H9 (cell line): ENCODE results near the gene PAGR1. TPM values are rescaled to one million over a fixed set of nuclear protein-coding genes. Genes with fewer than 3 reads are reported as not detected.

ENCODE experiments used
- DNase-seq: peaks from one replicate; pipeline ENCODE4 v3.0.0-alpha.2; 2017
- H2AFZ ChIP-seq: one replicate; pipeline ENCODE4 v1.6.1; 2013; ENCODE audit warnings: mild to moderate bottlenecking, low read length, control low read depth, moderate library complexity
- H2AK5ac ChIP-seq: 2 replicates; pipeline ENCODE4 v1.6.1; 2013; ENCODE audit warnings: low read length, control low read depth, mixed read lengths; ENCODE audit not compliant: insufficient read length
- H2BK120ac ChIP-seq: one replicate; pipeline ENCODE4 v1.6.1; 2013; ENCODE audit warnings: low read depth, mild to moderate bottlenecking, low read length, control low read depth, inconsistent platforms; ENCODE audit not compliant: poor library complexity, severe bottlenecking
- H2BK12ac ChIP-seq: 2 replicates; pipeline ENCODE4 v1.6.1; 2013; ENCODE audit warnings: low read length, control low read depth, mixed read lengths, low read depth; ENCODE audit not compliant: insufficient read length
- H2BK15ac ChIP-seq: 2 replicates; pipeline ENCODE4 v1.6.1; 2013; ENCODE audit warnings: low read depth, low read length, control low read depth
- H2BK20ac ChIP-seq: one replicate; pipeline ENCODE4 v1.6.1; 2013; ENCODE audit warnings: low read depth, mild to moderate bottlenecking, low read length, control low read depth, inconsistent platforms; ENCODE audit not compliant: poor library complexity, severe bottlenecking
- H2BK5ac ChIP-seq: 2 replicates; pipeline ENCODE4 v1.6.1; 2013; ENCODE audit warnings: low read length, control low read depth, mixed read lengths; ENCODE audit not compliant: insufficient read length
- H3K14ac ChIP-seq: 2 replicates; pipeline ENCODE4 v1.6.1; 2013; ENCODE audit warnings: low read length, control low read depth; ENCODE audit not compliant: insufficient read depth
- H3K18ac ChIP-seq: 2 replicates; pipeline ENCODE4 v1.6.1; 2013; ENCODE audit warnings: low read depth, mild to moderate bottlenecking, mixed read lengths, low read length, control low read depth; ENCODE audit not compliant: insufficient read length
- H3K23ac ChIP-seq: 2 replicates; pipeline ENCODE4 v1.6.1; 2013; ENCODE audit warnings: low read length, control low read depth, mixed read lengths, low read depth; ENCODE audit not compliant: insufficient read length
- H3K23me2 ChIP-seq: 2 replicates; pipeline ENCODE4 v1.6.1; 2013; ENCODE audit warnings: low read depth, mild to moderate bottlenecking, mixed read lengths, low read length, control low read depth; ENCODE audit not compliant: insufficient read length, poor library complexity, severe bottlenecking
- H3K27ac ChIP-seq: 2 replicates; pipeline ENCODE4 v1.5.1; 2013; ENCODE audit warnings: low read length, control low read depth, mixed read lengths, low read depth; ENCODE audit not compliant: insufficient read length
- H3K27me3 ChIP-seq: 2 replicates; pipeline ENCODE4 v1.6.1; 2013; ENCODE audit warnings: low read length, control low read depth, inconsistent platforms; ENCODE audit not compliant: insufficient read depth
- H3K4ac ChIP-seq: 2 replicates; pipeline ENCODE4 v1.6.1; 2013; ENCODE audit warnings: low read depth, mild to moderate bottlenecking, control low read depth, inconsistent platforms, low read length, moderate library complexity
- H3K4me1 ChIP-seq: 2 replicates; pipeline ENCODE4 v1.6.1; 2013; ENCODE audit warnings: low read length, control low read depth, inconsistent platforms; ENCODE audit not compliant: insufficient read depth
- H3K4me2 ChIP-seq: 2 replicates; pipeline ENCODE4 v1.6.1; 2013; ENCODE audit warnings: low read length, control low read depth, mixed read lengths; ENCODE audit not compliant: insufficient read length, insufficient read depth
- H3K56ac ChIP-seq: 2 replicates; pipeline ENCODE4 v1.6.1; 2013; ENCODE audit warnings: low read depth, mild to moderate bottlenecking, mixed read lengths, low read length, control low read depth; ENCODE audit not compliant: insufficient read length
- H3K79me1 ChIP-seq: 2 replicates; pipeline ENCODE4 v1.6.1; 2013; ENCODE audit warnings: low read depth, mild to moderate bottlenecking, moderate library complexity, low read length, control low read depth, inconsistent platforms; ENCODE audit not compliant: insufficient read depth, poor library complexity, severe bottlenecking
- H3K79me2 ChIP-seq: 2 replicates; pipeline ENCODE4 v1.6.1; 2013; ENCODE audit warnings: low read length, control low read depth, inconsistent platforms; ENCODE audit not compliant: insufficient read depth
- H3K9ac ChIP-seq: 2 replicates; pipeline ENCODE4 v1.6.1; 2013; ENCODE audit warnings: low read length, control low read depth, mixed read lengths; ENCODE audit not compliant: insufficient read length; ENCODE audit errors: extremely low read depth
- H3K9me3 ChIP-seq: one replicate; pipeline ENCODE4 v1.6.1; 2013; ENCODE audit warnings: low read depth, low read length, inconsistent platforms; ENCODE audit not compliant: control insufficient read depth
- H3T11ph ChIP-seq: one replicate; pipeline ENCODE4 v1.6.1; 2013; ENCODE audit warnings: mild to moderate bottlenecking, low read length, control low read depth, inconsistent platforms
- H4K20me1 ChIP-seq: one replicate; pipeline ENCODE4 v1.6.1; 2013; ENCODE audit not compliant: control insufficient read depth, insufficient read length, insufficient read depth
- H4K5ac ChIP-seq: 2 replicates; pipeline ENCODE4 v1.6.1; 2013; ENCODE audit warnings: low read depth, mild to moderate bottlenecking, mixed read lengths, low read length, control low read depth; ENCODE audit not compliant: insufficient read length
- H4K8ac ChIP-seq: replicated peaks from 2 replicates; pipeline ENCODE4 v1.6.1; 2013; ENCODE audit warnings: low read length, control low read depth, mixed read lengths, low read depth; ENCODE audit not compliant: insufficient read length
- H4K91ac ChIP-seq: 2 replicates; pipeline ENCODE4 v1.6.1; 2013; ENCODE audit warnings: low read depth, mild to moderate bottlenecking, moderate library complexity, mixed read lengths, low read length, control low read depth; ENCODE audit not compliant: insufficient read length
- H3K27ac Mint-ChIP-seq, 3 experiments: 2 replicates in 2 of 3; 3 replicates in 1 of 3; pipeline ENCODE4 v1.8.0; 2020 to 2021; ENCODE audit warnings: mixed read lengths in 3 of 3, mild to moderate bottlenecking in 1 of 3, moderate library complexity in 1 of 3
- H3K27me3 Mint-ChIP-seq: 2 replicates; pipeline ENCODE4 v1.8.0; 2021; ENCODE audit warnings: low read depth, mild to moderate bottlenecking, moderate library complexity, mixed read lengths
- H3K36me3 Mint-ChIP-seq, 3 experiments: 2 replicates in 2 of 3; 3 replicates in 1 of 3; pipeline ENCODE4 v1.8.0; 2020 to 2021; ENCODE audit warnings: low read depth in 3 of 3, mixed read lengths in 3 of 3; ENCODE audit not compliant: insufficient read depth in 1 of 3
- H3K4me1 Mint-ChIP-seq, 2 experiments: 2 replicates each; pipeline ENCODE4 v1.8.0; 2020; ENCODE audit warnings: mixed read lengths in 2 of 2
- H3K4me3 Mint-ChIP-seq, 2 experiments: 2 replicates in 1 of 2; 3 replicates in 1 of 2; pipeline ENCODE4 v1.8.0; 2020 to 2021; ENCODE audit warnings: mild to moderate bottlenecking in 2 of 2, mixed read lengths in 2 of 2, moderate library complexity in 1 of 2
- H3K9me3 Mint-ChIP-seq, 2 experiments: 2 replicates in 1 of 2; 3 replicates in 1 of 2; pipeline ENCODE4 v1.8.0; 2020; ENCODE audit warnings: mild to moderate bottlenecking in 2 of 2, mixed read lengths in 2 of 2, moderate library complexity in 1 of 2
- CTCF ChIP-seq: fragments of 200-600 bp; sonication (generic); conservative IDR thresholded peaks from 3 replicates; pipeline ENCODE4 v1.8.0; 2021; ENCODE audit warnings: antibody characterized with exemption, mild to moderate bottlenecking
- WGBS: extraction: QIAGEN DNeasy Blood & Tissue Kit; methylation state at CpG from one replicate; pipeline ENCODE4 v1.1.7; 2013; ENCODE audit warnings: missing lambda C conversion rate, low lambda C conversion rate, mixed read lengths; ENCODE audit not compliant: insufficient read length; ENCODE audit errors: extremely low coverage; 5-methylcytosine and 5-hydroxymethylcytosine counted together
- long read RNA-seq: library from polyadenylated mRNA; unstranded; transcript quantifications from one replicate; pipeline ENCODE4 v2.0.0, GENCODE V29; 2020
- total RNA-seq: library from RNA; stranded (reverse); gene quantifications from 2 replicates; pipeline ENCODE4 v1.2.1, GENCODE V29; 2021

Gene PAGR1
- total RNA-seq = 65.3 and 67.8 TPM in 2 replicates
- long read RNA-seq, transcript PAGR1-201 (3 exons, 1,702 nt) = major isoform, 790 of 792 reads
- long read RNA-seq, partial matches to known transcripts = 2 of 792 reads
- long read RNA-seq, other reads (novel, unspliced or antisense) = 0 of 792 reads

- no peaks in the 10 kb centered on the region for H4K20me1 ChIP-seq
- no peaks in the 10 kb centered on the region for H3K9me3 ChIP-seq
- H4K91ac ChIP-seq = no peak within 1 kb of the TSS
- peak within 1 kb of the TSS; percentile 59 for H3K4me2 ChIP-seq
- no peak within 1 kb of the TSS for H3T11ph ChIP-seq
- H2AK5ac ChIP-seq = no peak within 1 kb of the TSS
- peaks cover 35% of the 10 kb centered on the region for H3K23me2 ChIP-seq
- no peak within 1 kb of the TSS for H2BK12ac ChIP-seq
- H3K79me1 ChIP-seq = no peaks in the 10 kb centered on the region
- H3K36me3 Mint-ChIP-seq = peaks cover 24 to 37% (median 35%) of the 10 kb centered on the region in 3 experiments
- H4K8ac ChIP-seq = no peak within 1 kb of the TSS
- no peak within 1 kb of the TSS for H2BK5ac ChIP-seq
- H3K79me2 ChIP-seq = no peaks in the 10 kb centered on the region; the same call in 1 of the 2 replicates
- H3K18ac ChIP-seq = peak within 1 kb of the TSS; percentile 92
- no peak within 1 kb of the TSS for H3K23ac ChIP-seq
- H2BK15ac ChIP-seq = no peak within 1 kb of the TSS
- no peak within 1 kb of the TSS for H3K56ac ChIP-seq
- no CpG with 5 or more reads among the region's 70 CpGs for WGBS
- no peak within 1 kb of the TSS for H2BK120ac ChIP-seq
- peak within 1 kb of the TSS; percentile 93 to 96 for H3K4me3 Mint-ChIP-seq
- no peak within 1 kb of the TSS for H3K4ac ChIP-seq
- H3K4me1 ChIP-seq = peaks cover 6% of the 10 kb centered on the region; the same call in 1 of the 2 replicates
- H3K27me3 Mint-ChIP-seq = no peaks in the 10 kb centered on the region; the same call in none of the 2 replicates
- TF ChIP-seq CTCF = peak; percentile 98
- H4K5ac ChIP-seq = no peak within 1 kb of the TSS
- H3K27ac Mint-ChIP-seq = peak within 1 kb of the TSS; percentile 96 to 100 (median 97)
- peaks cover 54 to 63% of the 10 kb centered on the region in 2 experiments for H3K4me1 Mint-ChIP-seq
- DNase-seq = peak; percentile 99
- H3K9ac ChIP-seq = peak within 1 kb of the TSS; percentile 62
- H3K14ac ChIP-seq = peak within 1 kb of the TSS; percentile 93; the same call in 1 of the 2 replicates
- H2BK20ac ChIP-seq = no peak within 1 kb of the TSS
- H2AFZ ChIP-seq = no peak within 1 kb of the TSS
- no peaks in the 10 kb centered on the region for H3K27me3 ChIP-seq
- H3K27ac ChIP-seq = peak within 1 kb of the TSS; percentile 6
- no peaks in the 10 kb centered on the region; a peak in 1 of 5 replicates for H3K9me3 Mint-ChIP-seq
Observed at GRCh38 chr16:29815793-29816693, at the start of gene PAGR1. TSS of gene PAGR1 (plus strand) at chr16:29816152. CDS start at chr16:29816526, 374 bp downstream.
